Measurements from ENCODE around the gene TAF11.
"Not testable (repeated sequence)": the region's sequence is repeated elsewhere in the genome, so short reads cannot be mapped to it uniquely, and the experiment has no call there.

The TAF11 gene

DNA sequence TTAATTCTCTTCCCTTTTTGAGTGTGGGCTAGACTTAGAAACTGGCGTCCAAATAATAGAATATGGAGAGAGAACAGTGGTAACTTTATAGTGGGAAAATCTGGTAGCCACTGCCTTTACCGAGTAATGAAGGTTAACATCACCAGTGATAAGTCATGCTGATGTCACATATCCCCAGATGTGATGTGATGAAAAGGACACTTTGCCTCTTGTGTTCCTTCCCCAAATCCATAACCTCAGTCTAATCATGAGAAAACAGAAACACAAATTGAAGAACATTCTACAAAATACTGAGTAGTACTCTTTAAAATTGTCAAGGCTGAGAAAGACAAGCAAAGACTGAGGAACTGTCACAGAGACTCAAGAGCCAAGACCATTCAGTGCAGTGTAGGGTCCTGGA lies 19.0 kb upstream of the TAF11 start:
- no peak for DNase-seq (ENCODE audit: low read depth in 2 of 3, low spot score in 1 of 3)

DNA sequence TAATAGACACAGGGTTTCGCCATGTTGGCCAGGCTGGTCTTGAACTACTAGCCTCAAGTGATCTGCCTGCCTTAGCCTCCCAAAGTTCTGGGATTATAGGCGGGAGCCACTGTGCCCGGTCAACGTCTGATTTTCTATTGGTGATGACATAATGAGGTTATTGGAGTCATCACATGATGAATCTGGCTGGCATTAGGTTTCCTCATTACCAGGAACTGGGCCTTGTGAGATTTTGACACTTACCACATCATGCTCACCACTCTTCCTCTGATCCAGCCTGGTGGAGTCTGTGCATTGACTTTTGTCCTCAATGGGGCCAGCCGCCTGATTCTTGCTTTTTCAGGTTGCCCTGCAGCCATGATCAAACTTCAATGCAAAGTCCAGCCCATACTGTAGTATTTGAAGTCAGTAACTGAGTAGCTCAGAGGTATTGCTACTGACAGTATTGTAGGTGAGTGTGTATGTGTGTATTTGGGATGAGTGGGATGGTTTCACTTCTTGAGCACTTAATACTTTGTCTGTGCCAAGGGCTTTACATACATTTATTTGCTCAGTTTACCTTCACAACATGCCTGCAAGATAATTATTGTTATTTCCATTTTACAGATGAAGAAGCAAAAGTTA lies 17.3 kb upstream of the TAF11 start:
- no peak for DNase-seq (ENCODE audit: low read depth in 2 of 3, low spot score in 1 of 3)

DNA sequence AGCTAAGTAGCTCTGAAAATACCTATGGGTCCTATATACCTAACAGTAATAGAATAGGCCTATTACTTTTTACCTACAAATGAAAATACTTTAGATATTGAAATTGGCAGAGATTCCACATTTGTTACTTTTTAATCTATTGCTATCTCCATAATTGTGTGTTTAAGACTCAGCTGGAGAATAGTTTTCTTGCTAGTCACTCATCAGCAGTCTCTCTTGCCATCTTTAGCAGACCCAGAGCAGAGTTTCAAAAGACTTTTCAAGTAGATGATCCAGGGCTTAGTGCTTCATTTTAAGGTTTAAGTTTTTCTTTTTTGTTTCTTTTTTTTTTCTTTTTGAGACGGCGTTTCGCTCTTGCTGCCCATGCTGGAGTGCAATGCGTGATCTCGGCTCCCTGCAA lies 14.1 kb upstream of the TAF11 start:
- DNase-seq (ENCODE audit: low read depth in 2 of 3, low spot score in 1 of 3), result no peak

DNA sequence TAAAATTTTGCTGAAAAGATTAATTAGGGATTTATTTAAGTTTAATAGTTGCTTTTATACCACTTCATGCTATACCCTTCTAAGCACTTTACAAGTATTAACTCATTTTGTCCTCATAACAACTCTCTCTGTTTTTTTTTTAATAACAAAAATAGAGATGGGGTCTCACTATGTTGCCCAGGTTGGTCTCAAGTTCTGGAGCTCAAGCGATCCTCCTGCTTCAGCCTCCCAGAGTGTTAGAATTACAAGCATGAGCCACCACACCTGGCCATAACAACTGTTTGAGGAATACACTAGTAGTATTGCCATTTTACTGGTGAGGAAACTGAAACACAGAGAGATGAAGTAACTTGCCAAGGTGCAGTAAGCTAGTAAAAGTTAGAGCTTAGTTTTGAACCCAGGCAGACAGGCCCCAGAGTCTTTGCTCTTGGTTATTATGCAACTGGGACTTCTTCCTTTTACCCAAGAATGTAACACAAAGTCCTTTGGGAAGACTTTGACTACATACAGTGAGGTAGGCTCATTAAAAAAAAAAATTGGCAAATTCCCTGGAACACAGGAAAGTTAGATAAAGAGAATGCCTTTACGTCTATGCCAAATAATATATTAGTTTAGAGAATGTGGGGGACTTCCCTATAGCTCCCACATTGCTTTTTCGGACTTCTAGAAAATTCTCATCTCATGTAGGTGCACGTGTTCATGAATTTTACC lies 12.6 kb upstream of the TAF11 start:
- no peak for DNase-seq (ENCODE audit: low read depth in 2 of 3, low spot score in 1 of 3)

DNA sequence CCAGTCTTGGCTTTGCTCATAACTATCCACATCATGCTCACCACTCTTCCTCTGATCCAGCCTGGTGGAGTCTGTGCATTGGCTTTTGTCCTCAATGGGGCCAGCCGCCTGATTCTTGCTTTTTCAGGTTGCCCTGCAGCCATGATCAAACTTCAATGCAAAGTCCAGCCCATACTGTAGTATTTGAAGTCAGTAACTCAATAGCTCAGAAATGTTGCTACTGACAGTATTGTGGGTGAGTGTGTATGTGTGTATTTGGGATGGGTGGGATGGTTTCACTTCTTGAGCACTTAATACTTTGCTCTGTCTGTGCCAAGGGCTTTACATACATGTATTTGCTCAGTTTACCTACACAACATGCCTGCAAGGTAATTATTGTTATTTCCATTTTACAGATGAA lies 11.9 kb upstream of the TAF11 start:
- DNase-seq (ENCODE audit: low read depth in 2 of 3, low spot score in 1 of 3), result not testable (repeated sequence)

DNA sequence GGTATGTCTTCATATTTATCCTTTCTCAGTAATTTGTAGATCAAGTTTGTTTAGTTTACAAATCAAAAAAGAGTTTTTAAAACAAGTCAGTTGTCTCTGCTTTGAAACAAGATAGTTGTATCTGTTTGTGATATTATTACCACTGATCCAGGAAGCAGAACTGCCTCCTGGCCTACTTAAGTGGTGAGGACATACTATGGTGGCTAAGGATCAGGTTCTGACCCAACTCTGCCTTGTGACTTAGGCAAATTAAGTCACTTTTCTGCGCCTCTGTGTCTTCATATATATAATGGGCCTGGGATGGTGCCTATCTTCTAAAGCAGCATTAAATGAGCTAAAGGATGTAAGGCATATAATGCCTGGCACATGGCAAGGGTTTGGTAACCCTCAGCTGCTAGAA lies 9.9 kb upstream of the TAF11 start:
- no peak for DNase-seq (ENCODE audit: low read depth in 2 of 3, low spot score in 1 of 3)

DNA sequence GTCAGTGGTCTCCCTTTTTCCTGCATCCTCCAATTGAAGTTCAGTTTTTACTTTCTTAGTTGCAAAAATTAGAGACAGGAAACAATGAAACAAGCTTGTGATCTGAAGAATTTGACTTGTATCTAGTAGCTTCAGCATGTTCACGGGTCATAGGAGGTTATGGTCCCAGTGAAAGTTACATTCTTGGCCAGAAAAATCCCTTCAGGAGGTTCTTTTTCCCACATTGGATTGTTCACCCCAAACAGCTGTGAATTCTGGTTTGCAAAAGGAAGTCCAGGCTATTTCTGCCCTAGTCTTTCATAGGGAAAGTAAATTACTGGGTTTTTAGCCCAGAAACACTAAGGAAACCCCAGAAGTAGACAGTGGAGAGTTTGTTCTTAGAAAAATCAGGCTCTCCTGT lies 9.3 kb upstream of the TAF11 start:
- no peak for DNase-seq (ENCODE audit: low read depth in 2 of 3, low spot score in 1 of 3)

DNA sequence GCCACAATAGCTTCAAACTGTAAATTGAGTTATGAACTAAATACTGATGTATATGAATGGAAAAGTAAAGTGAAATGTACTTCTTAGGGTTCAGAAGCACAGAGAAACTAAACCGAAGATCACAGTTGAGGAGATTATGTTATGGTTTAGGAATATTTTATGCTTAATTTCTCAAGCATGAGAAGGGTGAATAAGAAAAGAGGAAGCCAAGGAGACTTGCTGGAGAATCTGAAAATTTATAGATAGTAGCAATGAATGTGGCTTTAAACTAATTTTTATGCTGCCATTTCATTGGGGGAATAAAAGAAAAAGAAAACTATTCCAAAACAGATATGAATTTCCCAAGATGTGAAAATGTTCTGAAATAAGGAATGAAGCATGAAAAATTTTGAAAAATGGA lies 6.9 kb upstream of the TAF11 start:
- DNase-seq (ENCODE audit: low read depth in 2 of 3, low spot score in 1 of 3), result no peak

DNA sequence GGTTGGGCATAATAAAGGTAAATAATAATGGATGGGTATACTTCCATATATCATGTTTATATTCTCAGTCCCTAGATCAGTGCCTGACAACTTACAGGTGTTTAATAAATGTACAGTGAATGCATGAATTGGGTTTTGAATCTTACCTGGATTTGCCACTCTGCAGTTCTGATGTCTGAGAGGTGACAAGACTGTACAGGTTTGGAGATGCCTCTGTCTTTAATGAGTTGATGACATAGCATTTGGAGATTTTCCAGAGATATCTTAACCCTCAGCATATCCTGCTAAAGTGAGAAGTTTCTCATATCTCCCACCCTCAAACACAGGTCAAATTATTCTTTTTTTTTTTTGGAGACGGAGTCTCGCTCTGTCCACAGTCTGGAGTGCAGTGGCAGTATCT lies 3.5 kb upstream of the TAF11 start:
- DNase-seq (ENCODE audit: low read depth in 2 of 3, low spot score in 1 of 3), result no peak

DNA sequence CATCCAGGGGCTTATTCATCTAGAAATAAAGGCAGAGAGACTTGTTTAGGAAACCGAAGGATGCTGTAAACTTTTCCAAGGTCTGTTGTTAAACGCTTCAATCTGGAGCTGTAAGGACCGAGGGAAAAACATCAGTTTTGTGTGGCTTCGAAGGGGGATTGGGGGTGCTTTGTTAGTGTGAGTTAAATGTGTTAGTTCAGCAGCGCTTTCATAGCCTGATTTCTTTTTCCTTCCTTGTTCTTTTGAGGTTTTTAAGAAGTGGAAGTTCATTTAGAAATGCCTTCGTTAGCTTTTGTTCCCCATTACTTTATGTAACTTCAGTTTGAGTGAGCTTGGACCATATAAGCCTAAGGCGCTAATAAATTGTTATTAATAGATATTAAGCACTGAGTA lies 2.7 kb upstream of the TAF11 start:
- no peak for DNase-seq (ENCODE audit: low read depth in 2 of 3, low spot score in 1 of 3)

DNA sequence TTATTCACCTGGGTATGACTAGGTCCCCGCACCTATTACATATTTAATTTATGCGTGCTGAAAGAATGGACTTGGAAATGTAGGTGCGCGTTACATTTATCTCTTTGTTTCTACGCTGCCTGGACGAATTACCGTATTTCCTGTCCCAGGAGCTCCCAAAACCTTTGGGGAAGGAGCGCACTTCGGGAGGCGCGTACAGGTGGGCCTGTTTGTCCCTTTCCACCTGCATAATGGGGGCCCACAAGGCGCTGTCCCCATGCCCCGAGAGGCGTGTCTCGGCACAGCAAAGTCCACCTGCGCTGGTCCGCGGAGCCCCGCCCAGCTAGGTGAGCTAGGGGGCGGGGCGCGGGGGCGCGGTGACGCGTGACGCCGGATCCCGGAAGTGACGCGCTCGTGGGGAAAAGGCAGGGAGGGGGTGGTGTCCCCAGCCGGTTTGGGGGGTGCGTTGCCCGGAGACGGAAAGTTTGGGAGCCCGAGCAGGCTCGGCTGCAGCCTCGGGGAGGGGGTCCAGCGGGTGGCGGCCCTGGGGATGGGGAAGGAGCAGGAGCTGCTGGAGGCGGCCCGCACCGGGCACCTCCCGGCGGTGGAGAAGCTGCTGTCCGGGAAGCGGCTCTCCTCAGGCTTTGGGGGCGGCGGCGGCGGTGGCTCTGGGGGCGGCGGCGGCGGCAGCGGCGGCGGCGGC lies 1.2 kb upstream of the TAF11 start, which contains the start of gene ANKS1A:
Gene ANKS1A, plus strand, starts transcription at position 382 of the 682 bp plus-strand sequence. Its CDS starts 148 bp downstream, at position 530.
- DNase-seq (ENCODE audit: low read depth in 2 of 3, low spot score in 1 of 3), result peak; percentile 77 to 86 (median 83)

DNA sequence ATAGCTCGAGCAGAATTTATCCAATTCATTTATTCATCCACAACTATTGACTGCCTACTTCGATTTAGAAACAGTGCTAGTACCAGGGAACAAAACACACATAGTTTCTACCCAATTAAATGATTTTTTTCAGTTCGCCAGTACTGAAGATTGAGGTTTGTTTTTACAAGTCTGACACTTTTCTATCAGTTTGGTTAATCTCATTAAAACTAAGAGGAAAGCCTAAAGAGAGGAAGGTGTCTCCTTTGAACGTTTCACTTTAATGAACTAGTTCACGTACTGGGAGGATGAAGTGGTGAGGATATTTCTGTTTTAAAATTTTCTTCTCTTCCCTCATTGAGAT lies 643 bp upstream of the TAF11 start:
- no peak for DNase-seq (ENCODE audit: low read depth in 2 of 3, low spot score in 1 of 3)

DNA sequence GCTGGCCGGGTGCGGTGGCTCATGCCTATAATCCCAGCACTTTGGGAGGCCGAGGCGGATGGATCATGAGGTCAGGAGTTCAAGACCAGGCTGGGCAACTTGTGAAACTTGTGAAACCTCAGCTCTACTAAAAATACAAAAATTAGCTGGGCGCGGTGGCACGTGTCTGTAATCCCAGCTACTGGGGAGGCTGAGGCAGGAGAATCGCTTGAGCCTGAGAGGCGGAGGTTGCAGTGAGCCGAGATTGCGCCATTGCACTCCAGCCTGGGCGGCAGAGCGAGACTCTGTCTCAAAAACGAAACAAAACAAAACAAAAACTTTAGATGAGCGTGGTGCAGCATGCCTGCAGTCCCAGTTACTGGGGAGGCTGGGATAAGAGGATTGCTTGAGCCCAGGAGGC lies 2.0 kb downstream of the TAF11 start:
- DNase-seq (ENCODE audit: low read depth in 2 of 3, low spot score in 1 of 3), result not testable (repeated sequence)

DNA sequence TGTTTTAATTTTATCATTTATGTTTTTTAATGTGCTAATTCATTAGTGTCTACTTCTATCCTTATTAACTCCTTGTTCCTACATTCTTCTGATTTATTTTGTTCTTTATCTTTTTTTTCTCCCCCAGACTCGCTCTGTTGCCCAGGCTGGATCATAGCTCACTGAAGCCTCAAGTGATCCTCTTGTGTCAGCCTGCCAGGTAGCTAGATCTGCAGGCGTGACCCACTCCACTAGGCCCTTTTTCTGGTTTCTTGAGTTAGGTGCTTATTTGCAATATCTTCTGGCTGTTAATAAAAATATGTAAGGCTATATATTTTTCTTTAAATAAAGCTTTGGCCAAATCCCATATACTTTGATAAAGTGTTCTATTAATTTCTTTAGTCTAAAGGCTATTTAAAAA lies 2.8 kb downstream of the TAF11 start:
- DNase-seq (ENCODE audit: low read depth in 2 of 3, low spot score in 1 of 3), result no peak

DNA sequence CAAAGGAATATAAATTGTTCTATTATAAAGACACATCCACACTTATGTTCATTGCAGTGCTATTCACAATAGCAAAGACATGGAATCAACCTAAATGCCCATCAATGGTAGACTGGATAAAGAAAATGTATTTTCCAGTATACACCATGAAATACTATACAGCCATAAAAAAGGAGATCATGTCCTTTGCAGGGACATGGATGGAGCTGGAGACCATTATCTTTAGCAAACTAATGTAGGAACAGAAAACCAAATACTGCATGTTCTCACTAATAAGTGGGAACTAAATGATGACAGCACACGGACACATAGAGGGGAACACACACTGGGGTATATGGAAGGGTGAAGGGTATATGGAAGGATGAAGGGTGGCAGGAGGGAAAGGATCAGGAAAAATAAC lies 3.8 kb downstream of the TAF11 start:
- DNase-seq (ENCODE audit: low read depth in 2 of 3, low spot score in 1 of 3), result not testable (repeated sequence)

DNA sequence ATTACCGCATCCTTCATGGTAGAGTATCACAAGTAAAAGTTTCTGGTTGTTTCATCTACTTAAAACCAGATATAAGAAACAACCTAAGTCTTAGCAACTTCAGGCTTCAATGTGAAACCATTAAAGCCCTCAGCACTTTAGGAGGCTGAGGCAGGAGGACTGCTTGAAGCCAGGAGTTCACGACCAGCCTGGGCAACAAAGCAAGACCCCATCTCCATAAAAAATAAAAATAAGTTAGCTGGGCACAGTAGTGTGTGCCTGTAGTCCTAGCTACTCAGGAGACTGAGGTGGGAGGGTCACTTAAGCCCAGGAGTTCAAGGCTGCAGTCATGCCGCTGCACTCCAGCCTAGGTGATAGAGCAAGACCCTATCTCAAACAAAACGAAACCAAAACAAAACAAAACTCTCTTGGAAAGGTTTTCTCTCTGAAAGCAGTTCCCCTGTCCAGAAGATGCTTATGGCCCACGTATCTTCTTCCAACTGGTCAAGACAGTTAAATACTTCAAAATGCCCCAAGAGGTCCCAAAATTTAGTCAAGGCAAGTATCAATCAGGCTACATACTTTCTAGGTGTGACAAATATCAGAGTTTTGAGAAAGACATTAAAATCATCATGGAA lies 9.9 kb downstream of the TAF11 start:
- no peak for DNase-seq (ENCODE audit: low read depth in 2 of 3, low spot score in 1 of 3)

DNA sequence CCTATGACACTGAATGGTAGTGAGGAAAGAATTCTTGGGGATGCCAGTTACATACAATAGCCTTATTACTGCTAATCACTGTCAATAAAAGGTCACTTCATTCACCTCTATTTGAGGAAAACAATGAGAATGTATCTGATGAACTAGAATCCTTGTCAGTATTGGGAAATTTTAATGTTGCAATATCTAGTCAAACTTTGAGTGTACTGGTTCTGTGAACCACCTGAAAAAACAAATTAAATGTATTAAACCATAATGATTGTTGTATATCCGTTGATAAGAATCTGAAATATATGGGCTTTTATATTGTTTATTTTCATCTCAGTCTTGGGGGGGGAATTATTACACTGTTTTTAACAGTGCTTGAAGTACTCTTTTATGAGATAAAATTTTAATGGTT lies 10.6 kb downstream of the TAF11 start:
- DNase-seq (ENCODE audit: low read depth in 2 of 3, low spot score in 1 of 3), result no peak

DNA sequence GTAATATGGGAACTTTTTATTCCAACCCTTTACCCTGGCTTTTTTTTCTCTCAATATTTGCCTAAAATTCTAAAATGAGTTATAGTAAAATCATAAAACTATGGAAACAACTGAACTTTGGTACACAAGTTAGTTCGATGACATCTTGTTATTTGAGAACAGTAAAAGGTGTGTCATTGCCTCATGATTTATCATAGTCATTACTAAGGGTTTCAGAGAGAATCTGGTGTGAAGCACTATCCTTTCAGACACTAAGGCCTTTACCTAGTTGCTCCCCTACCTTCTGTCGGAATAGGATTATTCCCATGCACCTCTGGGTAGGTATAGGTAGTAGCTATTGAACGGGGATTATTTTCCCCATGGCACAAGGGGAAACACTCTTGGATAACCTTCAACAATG lies 11.4 kb downstream of the TAF11 start:
- DNase-seq (ENCODE audit: low read depth in 2 of 3, low spot score in 1 of 3), result no peak

DNA sequence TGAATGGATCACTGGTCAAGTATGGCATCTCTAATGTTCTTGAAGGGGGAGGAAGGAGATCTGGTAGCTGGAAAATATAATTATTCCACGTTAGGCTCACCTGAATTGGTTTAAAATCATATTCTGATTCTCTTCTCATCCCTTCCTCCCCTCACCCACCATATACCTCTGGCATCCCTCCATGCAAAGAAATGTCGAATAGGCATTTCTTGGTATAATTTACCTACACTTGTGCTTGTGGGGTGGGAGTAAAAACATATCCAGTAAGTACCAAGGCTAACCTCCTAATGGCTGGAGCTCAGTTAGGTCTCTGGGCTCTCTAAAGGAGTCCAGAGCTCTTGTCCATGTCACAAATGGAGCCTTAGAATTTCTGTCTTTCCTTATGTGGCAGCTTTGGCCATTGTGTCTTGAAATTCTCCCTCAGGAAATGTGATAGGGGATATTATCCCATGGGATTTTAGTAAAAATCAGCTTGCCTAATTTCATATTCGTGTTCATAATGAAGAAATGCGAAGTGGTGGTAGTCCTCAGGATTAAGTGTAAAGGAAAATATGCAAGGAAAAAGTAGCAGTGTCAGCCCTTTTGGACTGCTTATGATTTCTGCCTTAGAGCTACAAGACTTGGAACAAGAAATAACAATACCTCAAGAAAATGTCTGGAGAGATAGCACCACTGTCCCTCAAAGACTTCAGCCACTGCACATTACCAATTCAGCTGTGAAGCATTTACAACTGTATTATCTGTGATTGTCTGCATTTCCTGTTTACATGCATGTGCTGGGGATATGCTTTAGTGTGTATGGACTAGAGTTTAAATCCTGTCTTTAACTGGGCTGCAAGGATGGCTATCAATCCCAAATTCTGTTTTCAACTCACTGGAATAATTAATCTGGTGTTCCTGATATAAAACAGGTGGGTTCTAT lies 12.3 kb downstream of the TAF11 start:
- no peak for DNase-seq (ENCODE audit: low read depth in 2 of 3, low spot score in 1 of 3)

DNA sequence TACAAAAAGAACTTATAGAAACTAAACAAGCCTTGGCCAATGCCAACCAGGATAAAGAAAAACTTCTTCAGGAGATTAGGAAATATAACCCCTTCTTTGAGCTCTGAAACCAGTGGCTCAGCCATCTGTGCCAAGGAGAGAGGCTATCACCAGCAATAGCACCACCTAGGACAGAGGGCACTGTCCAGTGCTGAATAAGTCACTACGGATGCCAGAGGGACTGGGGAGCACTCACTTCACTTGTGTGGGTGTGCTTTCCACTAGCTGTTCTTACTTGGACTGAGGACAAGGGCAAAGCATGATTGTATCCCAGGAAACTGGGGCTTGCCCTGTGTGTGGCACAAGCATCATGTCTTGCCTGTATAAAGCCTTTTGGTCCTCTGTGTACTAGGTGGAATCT lies 15.5 kb downstream of the TAF11 start:
- DNase-seq (ENCODE audit: low read depth in 2 of 3, low spot score in 1 of 3), result no peak

DNA sequence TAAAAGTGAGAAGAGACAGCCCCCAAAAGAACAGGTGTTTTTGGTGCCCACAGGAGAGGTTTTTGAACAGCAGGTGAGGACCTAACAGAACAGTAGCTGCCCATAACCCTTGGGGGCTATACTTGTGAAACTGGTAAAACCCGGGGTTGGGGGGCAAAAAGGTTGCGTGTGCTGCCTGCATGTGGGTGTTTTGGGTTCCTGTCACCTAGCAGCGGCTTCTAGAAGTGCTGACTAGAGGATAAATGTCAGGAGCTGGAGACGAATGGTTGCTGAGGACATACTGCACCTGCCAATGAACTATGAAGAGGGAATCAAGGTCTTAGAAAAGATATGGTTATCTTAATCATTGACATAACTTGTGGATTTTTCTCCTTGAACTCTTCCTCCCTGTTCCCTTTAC lies 16.0 kb downstream of the TAF11 start:
- DNase-seq (ENCODE audit: low read depth in 2 of 3, low spot score in 1 of 3), result no peak
